NCI-H446 treated with DMSO at 0.1 percent for 48 hours (cell line): ENCODE data around the gene GNA12.
"Not testable (repeated sequence)": the region's sequence is repeated elsewhere in the genome, so short reads cannot be mapped to it uniquely, and the experiment has no call there.

Experiments used
- DNase-seq: peaks from one replicate; lab custom pipeline; 2025; lab: John Stamatoyannopoulos, UW

Gene GNA12

DNA sequence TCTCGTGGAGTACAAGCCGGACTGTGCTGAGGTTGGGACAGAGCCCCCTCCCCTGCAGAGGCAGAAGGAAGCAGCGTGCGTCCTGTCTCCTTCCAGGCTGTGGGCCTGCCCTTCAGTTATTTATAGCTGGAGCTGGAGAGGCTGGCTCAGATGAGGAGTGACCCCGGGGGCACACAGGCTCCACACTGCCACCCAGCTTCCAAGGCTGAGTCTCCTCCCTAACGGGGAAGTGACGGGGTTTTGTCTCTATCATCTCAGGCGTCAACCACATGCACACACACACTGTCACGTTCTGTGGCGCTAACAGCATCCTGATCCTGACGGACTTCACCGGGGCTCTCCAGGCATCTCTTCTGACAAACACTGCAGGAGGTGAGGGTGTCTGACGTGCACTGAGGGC, 130.7 kb downstream of the GNA12 start:
- no peak for DNase-seq

DNA sequence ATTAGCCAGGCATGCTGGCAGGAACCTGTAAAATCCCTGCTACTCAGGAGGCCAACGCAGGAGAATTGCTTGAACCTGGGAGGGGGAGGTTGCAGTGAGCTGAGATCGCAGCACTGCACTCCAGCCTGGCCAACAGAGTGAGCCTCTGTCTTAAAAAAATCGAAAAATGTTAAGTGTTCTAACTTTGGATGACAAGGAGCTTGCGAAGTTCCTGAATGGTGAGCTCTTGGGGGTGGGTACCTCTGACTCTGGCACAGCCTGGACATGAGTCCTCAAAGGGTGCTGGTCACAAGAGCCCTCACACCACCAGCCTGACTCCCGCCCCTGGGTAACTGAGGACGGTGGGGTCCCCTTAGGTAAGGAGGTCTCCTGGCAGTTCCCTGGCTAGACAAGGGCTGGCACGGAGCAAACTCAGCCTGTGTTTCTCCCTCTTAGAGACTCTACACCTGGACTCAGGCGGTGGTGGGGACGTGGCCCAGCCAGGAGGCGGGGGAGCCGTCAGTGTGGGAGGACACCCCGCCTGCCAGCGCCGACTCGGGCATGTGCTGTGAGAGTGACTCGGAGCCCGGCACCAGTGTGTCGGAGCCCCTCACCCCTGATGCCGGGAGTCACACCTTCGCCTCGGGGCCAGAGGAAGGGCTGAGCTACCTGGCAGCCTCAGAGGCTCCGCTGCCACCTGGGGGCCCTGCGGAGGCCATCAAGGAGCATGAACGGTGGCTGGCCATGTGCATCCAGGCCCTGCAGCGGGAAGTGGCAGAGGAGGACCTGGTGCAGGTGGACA, 132.0 kb downstream of the GNA12 start:
- no peak for DNase-seq

DNA sequence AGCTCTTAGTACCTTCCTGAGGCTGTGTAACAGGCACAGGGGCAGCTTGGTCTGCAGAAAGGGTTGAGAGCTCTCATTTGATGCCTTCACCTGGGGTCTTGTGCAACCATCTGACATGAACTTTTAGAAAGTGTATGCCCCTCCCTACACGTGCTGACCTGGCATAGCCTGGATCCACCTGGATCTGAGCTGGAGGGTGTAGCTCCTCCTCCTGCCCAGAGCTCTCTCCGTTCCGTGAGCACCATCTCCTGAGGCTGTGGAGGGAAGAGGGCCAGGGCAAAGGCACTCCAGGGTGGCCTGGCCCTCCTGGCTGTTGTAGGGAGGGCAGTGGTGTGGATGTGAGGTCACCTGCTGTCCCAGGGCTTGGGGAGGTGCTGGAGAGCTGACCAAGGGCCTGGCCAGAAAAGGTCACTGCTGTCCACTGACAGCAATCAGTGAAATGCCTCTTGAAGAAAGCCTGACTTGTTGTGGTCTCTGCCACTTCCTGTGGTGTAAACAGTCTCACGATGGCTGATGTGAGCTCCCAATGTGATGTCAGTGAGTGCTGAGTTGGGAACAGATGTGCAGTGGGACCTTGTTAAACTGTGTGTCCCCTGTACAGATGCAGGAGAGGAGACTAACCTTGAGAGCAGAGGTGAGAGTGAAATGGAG, 133.1 kb downstream of the GNA12 start:
- DNase-seq, result no peak

DNA sequence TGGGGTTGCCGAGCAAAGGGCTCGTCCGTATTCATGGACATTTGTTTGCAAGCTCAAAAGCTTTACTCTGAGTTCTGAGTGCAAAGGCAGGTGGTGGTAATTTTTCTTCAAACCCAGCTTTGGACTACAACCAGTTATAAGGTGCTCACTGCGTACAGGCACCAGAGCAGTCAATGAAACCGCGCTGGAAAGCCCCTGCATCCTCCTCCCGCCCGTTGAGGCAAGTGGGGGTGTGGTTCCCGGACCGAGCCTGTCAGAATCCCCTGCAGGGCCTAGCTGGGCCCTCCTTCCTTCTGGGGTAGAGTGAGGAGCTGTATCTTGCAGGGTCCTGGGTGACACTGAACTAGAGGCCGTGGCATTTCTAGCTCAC, 133.8 kb downstream of the GNA12 start:
- DNase-seq, result no peak

DNA sequence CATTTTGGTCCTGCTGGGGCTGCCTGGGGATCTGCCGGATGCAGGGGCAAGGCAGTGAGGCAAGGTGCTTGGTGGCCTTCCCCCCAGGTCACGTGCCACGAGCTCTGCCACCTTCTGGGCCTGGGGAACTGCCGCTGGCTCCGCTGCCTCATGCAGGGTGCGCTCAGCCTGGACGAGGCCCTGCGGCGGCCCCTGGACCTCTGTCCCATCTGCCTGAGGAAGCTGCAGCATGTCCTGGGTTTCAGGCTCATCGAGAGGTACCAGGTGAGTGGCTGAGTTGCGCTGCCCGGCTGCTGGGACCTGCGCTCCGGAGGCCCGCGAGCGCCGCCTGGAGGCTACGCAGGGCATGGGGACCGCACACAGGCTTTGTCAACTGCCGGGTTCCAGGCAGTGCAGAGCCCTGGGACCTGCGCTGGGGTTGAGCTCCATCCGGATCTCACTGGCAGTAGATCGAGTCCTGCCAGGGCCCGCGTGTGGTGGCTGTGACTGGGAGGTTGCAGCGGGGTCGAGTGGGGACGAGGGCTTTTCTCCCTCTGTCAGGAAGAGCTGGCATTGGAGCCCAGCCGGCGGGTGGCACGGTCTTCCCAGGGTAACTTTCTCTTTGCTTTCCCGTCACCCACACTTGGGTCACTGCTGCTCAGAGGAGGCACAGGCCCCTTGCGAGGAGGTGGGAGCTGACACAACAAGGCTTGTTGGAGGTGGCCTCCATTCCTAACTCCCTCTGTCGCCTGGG, 134.4 kb downstream of the GNA12 start:
- DNase-seq, result no peak

DNA sequence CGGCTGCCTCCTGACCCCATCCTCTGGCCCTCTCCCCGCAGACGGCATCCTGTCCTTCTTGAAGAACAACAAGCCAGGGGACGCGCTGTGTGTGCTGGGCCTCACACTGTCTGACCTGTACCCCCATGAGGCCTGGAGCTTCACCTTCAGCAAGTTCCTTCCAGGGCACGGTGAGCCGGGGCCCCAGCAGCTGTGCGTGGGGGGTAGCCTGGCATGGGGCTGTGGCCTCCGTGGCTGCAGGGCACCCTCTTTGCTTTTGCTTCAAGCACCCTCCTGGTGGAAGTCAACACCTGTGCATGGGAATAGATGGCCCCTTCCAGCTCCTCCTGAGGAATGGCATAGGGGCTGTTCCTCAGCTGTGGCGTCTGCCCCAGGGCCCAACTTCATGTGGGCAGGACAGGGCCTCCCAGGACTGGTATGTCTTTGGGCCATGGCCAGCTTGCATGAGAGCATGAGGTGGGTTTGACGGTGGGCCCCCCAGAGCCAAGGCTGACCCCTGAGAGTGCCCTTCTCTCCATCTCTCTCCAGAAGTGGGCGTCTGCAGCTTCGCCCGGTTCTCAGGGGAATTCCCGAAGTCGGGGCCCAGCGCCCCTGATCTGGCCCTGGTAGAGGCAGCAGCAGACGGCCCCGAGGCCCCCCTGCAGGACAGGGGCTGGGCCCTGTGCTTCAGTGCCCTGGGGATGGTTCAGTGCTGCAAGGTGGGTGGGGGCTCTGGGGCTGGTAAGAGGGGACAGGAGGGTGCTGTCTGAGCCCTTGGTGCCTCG, 135.4 kb downstream of the GNA12 start:
- DNase-seq, result no peak

DNA sequence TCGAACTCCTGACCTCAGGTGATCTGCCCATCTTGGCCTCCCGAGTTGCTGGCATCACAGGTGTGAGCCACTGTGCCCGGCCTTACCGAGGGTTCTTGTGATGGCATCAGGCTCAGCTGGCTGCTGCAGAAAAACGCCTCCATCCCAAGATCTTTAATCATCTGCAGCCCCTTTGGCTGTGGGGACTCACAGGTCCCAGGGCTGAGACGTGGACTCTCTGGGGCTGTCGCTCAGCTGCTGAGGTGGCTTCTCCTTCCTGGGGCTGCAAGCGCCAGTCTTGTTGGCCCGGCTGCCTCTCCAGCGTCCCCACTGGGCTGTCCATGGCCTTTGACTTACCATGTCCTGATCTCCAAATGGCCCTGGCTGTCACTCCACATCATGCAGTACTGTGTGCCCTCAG, 136.1 kb downstream of the GNA12 start:
- DNase-seq, result no peak

DNA sequence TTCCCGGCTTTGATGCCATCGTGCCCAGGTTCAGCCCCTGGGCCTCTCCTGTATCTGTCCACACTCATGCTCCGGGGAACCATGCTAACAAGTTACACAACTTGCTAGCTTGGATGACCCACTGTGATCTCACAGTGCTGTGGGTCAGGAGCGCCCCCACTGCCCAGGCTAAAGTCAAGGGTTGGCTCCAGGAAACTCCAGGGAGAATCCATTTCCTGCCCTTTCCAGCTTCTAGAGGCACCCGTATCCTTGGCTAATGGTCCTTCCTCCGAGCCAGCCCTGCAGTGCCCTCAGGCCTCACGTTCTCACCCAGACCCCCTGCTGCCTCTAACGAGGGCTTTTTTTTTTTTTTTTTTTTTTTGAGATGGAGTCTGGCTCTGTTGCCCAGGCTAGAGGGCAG, 136.6 kb downstream of the GNA12 start:
- DNase-seq, result no peak

DNA sequence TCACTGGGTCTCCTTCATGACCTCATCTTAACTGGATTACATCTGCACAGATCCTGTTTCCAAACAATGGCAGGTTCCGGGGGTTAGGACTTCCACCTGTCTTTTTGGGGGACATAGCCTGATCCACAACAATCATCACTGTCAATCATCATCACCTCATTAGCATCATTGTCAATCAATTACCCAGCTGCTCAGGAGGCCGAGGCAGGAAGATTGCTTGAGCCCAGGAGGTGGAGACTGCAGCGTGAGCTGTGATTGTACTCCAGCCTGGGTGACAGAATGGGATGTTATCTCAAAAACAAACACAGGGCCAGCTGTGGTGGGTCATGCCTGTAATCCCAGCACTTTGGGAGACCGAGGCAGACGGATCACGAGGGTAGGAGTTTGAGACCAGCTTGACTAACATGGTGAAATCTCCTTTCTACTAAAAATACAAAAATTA, 137.4 kb downstream of the GNA12 start:
- no peak for DNase-seq

DNA sequence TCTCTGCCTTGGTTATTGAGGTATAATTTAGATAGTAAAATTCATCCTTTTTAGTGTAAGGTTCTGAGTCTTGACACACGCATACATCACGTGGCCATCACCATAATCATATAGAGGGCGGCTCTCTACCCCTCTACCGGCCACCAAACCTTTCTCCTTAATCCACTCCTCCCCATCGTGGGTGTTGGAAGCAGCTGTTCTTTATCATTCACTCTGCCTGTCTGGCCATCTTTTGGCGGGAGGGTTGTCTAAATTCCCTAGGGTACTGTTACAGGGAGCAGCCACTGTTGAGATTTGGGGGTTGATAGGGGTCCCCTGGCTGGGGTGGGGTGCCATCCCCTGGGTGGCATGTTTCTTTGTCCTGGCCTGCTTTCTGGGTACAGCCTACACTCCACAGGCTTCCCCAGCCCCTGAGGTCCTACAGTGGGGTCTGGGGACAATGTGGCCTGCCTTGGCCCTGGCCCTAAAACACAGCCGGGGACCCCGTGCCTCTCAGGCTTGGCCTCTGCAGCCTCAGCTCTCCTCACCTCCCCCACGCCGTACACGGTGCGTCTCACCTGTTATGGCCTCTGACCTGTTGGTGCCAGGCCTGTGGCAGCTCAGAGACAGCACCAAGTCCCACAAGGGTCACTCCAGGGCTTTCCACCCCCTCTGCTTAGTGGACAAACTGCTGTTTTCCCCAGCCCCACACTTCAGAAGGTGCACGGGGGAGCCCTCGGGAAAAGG, 138.6 kb downstream of the GNA12 start:
- no peak for DNase-seq

DNA sequence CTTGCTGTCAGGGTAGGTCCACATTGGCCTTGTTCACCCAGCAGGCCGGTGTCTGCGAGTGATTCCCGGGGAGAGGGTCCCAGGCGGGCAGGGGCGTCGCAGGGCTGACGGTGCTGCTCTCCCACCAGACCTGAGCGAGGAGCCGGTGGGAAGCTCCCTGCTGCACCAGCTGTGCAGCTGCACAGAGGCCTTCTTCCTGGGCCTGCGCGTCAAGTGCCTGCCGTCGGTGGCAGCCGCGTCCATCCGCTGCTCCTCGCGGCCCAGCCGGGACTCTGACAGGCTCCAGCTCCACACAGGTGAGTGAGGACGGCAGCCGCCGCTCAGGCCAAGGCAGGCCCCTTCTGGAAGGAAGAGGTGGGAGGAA, 141.5 kb downstream of the GNA12 start:
- no peak for DNase-seq

DNA sequence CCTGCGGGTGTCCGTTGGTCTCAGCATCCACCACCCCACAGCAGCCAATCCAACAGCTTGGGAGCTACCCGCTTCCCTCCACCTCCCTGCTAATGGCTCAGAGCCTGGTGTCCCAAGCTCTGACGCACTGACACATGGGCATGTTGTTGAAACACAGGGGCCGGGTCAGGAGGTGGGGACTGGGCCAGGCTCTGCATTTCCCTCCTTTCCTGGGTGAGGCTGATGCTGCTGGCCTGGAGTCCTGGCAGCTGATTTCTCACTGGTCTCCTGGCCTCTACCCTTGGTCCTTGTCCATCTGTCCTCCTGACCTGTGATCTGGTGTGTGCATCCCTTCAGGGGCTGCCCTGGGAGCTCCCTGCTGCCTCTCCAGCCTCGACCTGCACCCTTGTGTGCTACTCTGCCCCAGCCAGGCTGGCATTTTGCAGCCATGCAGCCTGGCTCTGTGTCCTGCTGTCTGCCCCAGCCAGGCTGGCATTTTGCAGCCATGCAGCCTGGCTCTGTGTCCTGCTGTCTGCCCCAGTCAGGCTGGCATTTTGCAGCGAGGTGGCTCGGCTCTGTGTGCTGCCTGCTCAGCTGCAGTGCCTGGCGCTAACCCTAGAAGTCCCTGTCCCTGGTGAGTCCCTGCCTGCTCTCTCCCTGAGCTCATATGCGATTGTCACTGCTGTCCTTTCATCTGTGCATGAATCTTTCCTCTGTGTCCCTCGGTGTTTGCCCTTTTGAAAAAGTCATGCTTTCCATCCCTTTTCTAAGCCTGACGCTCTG, 142.1 kb downstream of the GNA12 start:
- no peak for DNase-seq

DNA sequence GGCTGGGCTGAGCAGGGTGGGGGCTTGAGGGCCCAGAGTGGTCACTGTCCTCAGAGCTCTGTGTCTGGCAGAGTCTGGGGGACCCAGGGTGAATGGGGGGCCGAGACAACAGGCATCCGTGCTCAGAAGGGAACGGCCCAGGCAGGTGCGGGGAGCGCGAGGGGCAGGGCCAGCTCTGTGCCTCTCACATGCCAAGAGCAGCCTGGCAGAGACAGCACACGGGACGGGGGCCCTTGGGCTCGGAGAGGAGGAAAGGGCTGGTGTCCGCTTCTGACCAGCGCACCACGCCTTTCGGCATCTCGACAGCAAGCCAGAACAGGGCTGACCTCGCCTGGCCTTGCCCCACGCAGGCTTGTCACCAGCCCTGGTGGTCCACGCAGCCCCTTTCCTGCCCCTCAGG, 142.7 kb downstream of the GNA12 start:
- DNase-seq, result no peak

DNA sequence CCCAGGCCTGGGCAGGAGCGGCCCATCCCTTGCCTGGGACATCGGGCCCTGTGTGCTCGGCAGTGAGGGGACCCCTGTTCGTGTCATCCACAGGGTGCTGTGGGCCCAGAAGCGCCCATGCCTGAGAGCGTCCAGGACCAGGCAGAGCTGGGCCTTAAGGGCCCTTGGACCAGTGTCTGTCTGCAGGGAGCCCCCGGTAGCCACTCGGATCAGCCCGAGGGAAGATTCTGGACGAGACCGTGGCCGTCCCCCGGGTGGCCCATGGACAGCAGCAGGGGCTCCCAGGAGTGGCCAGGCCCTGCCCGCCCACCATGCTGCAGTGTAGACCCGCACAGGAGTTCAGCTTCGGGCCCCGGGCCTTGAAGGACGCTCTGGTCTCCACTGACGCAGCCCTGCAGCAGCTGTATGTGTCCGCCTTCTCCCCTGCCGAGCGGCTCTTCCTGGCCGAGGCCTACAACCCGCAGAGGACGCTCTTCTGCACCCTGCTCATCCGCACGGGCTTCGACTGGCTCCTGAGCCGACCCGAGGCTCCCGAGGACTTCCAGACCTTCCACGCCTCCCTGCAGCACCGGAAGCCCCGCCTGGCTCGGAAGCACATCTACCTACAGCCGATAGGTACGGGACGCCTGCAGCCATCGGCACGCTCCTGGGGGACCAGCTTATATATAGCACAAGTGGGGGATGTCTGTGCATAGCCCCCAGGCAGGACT, 143.8 kb downstream of the GNA12 start:
- DNase-seq, result no peak

DNA sequence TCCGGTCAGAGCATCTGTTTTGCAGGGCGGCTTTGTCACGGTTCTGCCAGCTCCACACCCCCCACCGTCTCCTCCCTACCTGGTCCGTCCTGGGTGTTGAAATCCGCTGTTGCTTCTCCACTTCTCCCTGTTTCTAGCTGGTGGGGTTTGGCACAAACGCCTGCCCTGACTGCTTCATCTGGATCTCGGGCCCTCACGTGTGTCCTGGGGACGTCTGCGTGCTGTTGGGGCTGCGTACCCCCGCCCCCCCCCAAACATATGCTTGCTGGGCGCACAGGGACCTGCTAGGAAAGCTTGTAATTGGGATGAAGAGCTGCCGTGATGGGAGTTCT, 144.9 kb downstream of the GNA12 start:
- no peak for DNase-seq

DNA sequence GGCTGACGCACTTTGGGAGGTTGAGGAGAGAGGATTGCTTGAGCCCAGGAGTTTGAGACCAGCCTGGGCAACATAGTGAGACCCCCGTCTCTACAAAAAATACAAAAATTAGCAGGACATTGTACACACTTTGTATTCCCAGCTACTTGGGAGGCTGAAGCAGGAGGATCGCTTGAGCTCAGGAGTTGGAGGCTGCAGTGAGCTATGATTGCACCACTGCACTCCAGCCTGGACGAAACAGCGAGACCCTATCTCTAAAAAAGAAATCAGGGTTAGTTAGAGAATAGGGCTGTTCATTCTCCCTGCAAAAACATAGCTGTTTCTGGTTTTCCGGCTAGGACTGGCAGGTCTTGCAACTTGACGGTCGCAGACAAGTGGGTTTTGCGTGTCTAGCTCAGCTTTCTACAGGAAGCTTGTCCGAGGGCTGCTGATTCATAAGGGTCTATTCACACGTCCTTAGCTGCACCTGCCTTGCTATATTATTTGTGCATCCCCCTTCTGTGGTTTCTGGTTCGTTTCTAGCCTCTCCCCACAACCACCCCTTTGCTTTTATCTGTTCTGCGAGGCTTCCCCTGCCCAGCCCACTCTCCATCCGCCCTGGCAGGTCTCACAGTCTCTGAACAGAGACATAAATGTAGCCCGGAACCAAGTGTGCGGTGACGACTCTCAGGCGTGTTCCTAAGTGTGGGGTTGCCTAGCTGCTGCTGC, 145.4 kb downstream of the GNA12 start:
- no peak for DNase-seq

DNA sequence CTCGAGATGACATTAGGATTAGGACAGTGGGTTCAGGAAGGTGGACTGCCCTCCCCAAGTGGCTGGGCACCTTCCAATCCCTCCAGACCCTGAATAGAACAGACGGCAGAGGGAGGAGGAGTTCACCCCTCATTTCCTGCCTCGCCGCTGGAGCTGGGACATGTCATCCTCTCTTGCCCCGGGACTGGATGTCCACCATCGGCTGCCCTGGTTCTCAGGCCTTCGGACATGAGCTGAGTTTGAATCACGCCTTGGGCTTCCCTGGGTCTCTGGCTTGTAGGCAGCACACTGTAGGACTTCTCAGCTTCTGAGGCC, 150.0 kb downstream of the GNA12 start:
- not testable (repeated sequence) for DNase-seq

DNA sequence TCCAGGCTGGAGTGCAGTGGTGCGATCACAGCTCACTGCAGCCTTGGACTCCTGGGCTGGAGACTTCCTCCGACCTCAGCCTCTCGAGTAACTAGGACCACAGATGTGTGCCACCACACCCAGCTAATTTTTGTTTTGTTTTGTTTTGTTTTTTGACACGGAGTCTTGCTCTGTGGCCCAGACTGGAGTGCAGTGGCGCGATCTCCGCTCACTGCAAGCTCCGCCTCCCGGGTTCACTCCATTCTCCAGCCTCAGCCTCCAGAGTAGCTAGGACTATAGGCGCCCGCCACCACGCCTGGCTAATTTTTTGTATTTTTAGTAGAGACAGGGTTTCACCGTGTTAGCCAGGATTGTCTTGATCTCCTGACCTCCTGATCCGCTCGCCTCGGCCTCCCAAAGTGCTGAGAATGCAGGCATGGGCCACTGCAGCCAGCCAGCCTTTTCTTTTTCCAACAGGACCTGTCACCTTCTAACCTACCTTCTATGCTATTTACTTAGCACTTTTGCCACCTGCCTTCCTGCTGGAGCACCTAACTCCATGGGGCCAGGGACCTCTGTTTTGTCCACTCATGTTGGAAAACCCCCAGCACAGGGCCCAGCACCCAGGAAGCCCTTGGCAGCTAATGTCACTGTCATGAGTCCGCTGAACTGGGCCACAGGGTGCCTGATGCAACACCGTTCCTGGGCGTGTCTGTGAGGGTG, 150.5 kb downstream of the GNA12 start:
- DNase-seq, result not testable (repeated sequence)

DNA sequence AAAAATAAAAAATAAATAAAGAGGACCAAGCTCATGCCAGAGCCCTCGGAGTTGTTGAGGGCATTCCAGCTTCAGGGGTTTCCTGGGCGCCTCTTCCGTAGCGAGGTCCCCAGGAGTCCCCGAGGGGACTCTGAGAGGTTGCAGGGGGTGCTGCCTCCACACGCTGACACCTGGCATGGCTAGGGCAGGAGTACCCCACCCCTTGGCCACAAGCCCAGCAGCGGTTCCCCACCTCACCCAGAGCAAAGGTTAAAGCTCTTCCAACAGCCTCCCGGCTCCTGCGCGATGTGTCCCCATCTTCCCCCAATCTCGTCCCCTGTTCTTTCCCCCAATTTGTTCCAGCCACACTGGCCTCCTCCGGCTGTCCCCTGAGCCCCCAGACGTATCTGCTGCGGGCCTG, 151.6 kb downstream of the GNA12 start:
- no peak for DNase-seq
